GM12864 (cell line): ENCODE data around the gene PILRB.

Source experiments
- DNase-seq: peaks from one replicate; pipeline ENCODE4 v3.0.0-alpha.2; 2011; ENCODE audit warnings: low read depth
- H3K4me3 ChIP-seq: 2 replicates; pipeline ENCODE4 v1.5.1; 2011; ENCODE audit warnings: mild to moderate bottlenecking, low read depth, low read length, control low read depth
- TF ChIP-seq, protein P1 (sequence below): IDR thresholded peaks from 2 replicates; pipeline ENCODE4 v1.5.1; 2011; ENCODE audit warnings: low read depth, mild to moderate bottlenecking, moderate library complexity, low read length, control low read depth, inconsistent platforms; ENCODE audit errors: missing control alignments

Gene PILRB

GRCh38 chr7:100394077-100394476 lies 36.2 kb downstream of the PILRB start:
- TF ChIP-seq, protein P1, sequence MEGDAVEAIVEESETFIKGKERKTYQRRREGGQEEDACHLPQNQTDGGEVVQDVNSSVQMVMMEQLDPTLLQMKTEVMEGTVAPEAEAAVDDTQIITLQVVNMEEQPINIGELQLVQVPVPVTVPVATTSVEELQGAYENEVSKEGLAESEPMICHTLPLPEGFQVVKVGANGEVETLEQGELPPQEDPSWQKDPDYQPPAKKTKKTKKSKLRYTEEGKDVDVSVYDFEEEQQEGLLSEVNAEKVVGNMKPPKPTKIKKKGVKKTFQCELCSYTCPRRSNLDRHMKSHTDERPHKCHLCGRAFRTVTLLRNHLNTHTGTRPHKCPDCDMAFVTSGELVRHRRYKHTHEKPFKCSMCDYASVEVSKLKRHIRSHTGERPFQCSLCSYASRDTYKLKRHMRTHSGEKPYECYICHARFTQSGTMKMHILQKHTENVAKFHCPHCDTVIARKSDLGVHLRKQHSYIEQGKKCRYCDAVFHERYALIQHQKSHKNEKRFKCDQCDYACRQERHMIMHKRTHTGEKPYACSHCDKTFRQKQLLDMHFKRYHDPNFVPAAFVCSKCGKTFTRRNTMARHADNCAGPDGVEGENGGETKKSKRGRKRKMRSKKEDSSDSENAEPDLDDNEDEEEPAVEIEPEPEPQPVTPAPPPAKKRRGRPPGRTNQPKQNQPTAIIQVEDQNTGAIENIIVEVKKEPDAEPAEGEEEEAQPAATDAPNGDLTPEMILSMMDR: no peak
- DNase-seq: no peak
- no peak overlapping the region for H3K4me3 ChIP-seq

- no peak overlapping the region for H3K4me3 ChIP-seq
- peak; percentile 88 for DNase-seq
- TF ChIP-seq, protein P1: no peak
These were observed 38.6 kb downstream of the PILRB start for GRCh38 chr7:100396421-100396982.

GRCh38 chr7:100397315-100398081 lies 39.6 kb downstream of the PILRB start:
- H3K4me3 ChIP-seq: no peak overlapping the region
- no peak for DNase-seq
- TF ChIP-seq, protein P1: peak; percentile 12

GRCh38 chr7:100398239-100398638 lies 40.3 kb downstream of the PILRB start:
- DNase-seq: no peak
- no peak overlapping the region for H3K4me3 ChIP-seq
- TF ChIP-seq, protein P1: no peak

DNA sequence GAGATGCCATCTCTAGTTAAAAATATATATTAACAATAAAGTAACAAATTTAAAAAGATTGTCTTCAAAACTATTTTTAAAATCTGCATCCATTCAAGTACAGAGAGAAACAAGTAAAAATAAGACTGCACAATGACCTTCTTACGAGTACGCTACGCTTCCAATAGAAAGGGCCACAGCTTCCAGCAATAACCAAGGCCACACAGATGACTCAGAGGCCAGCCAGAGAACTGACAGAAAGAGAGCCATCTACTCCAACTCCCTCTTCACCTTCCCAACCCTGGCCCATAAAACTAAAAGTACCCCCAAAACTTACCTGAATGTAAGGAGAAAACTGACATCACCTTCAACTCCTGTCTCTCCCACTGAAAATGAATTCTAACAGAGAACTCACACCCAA lies 42.1 kb downstream of the PILRB start:
- TF ChIP-seq, protein P1: no peak
- no peak for DNase-seq
- H3K4me3 ChIP-seq: no peak overlapping the region

DNA sequence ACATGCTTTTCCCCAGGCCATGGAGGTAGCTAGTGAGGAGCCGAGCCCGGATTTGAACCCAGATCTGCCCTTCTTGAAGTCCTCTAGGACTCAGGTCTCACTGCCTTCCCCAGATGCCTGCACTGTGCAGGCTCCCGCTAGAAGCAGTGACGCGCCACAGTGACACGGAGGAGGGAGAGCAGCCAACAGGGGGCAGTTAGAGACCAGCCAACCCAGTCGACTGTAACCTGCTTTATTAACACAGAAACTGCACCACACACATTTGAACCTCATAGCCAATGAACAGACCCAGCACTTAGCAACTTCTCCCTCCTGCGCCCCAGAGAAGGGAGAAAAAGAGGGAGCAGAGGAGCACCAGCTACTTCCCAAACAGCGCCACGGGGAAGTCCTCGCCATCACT lies 42.7 kb downstream of the PILRB start:
- DNase-seq: no peak
- TF ChIP-seq, protein P1: no peak
- H3K4me3 ChIP-seq: no peak overlapping the region

GRCh38 chr7:100401811-100402210 lies 43.9 kb downstream of the PILRB start:
- no peak for DNase-seq
- H3K4me3 ChIP-seq: no peak overlapping the region
- TF ChIP-seq, protein P1: no peak
